Body of pancreas (tissue), 4 donors: ENCODE data around the gene DMAP1.

Experiments used
- POLR2A ChIP-seq, 3 donors: fragments of 450-650 bp; IDR thresholded peaks; one replicate each; pipeline ENCODE4 v1.6.1; 2016; ENCODE audit warnings: antibody characterized with exemption in 3 of 3, mild to moderate bottlenecking in 2 of 3
- TF ChIP-seq, protein P1 (sequence below), 7 experiments: fragments of 450-650 bp in 4 of 7; fragments of 200-600 bp in 3 of 7; sonication (generic) in 3 of 7; IDR thresholded peaks; one replicate each; pipeline ENCODE4 v1.5.1; 2016 to 2019; ENCODE audit warnings: antibody characterized with exemption in 7 of 7

DNA sequence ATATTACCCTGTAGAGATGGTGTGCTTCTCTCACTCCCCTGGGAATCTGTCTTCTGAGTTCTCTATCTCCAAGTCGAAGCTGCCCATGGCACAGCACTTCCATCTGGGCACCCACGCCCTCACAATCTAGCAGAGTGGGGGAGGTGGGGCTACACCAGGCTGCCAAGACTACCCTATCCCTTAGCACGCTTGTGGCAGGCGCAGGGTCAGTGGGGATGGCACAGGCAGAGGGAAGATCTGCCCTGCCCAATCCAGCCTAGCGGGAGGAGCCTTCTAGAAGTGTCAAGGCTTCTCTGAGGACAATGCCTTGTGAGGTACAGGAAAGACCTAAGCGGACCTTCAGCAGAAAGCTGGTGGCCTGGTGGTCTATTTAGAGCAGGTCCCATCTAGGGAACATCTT is 49.1 kb downstream of the DMAP1 start:
- TF ChIP-seq, protein P1, sequence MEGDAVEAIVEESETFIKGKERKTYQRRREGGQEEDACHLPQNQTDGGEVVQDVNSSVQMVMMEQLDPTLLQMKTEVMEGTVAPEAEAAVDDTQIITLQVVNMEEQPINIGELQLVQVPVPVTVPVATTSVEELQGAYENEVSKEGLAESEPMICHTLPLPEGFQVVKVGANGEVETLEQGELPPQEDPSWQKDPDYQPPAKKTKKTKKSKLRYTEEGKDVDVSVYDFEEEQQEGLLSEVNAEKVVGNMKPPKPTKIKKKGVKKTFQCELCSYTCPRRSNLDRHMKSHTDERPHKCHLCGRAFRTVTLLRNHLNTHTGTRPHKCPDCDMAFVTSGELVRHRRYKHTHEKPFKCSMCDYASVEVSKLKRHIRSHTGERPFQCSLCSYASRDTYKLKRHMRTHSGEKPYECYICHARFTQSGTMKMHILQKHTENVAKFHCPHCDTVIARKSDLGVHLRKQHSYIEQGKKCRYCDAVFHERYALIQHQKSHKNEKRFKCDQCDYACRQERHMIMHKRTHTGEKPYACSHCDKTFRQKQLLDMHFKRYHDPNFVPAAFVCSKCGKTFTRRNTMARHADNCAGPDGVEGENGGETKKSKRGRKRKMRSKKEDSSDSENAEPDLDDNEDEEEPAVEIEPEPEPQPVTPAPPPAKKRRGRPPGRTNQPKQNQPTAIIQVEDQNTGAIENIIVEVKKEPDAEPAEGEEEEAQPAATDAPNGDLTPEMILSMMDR (IDR thresholded peaks at IDR 0.05) = no peak
- TF ChIP-seq POLR2A (IDR thresholded peaks at IDR 0.05) = no peak
